ENCODE measurements around the gene MREG. TPM values are rescaled to one million over a fixed set of nuclear protein-coding genes. Genes with fewer than 3 reads are reported as not detected.

MREG gene
- total and polyA plus RNA-seq, 9 of the 15 experiments (the other 6 are each of a cell fraction or from before 2014, with no cell fraction given): 0.77 to 3.8 (median 2.3) TPM

DNA sequence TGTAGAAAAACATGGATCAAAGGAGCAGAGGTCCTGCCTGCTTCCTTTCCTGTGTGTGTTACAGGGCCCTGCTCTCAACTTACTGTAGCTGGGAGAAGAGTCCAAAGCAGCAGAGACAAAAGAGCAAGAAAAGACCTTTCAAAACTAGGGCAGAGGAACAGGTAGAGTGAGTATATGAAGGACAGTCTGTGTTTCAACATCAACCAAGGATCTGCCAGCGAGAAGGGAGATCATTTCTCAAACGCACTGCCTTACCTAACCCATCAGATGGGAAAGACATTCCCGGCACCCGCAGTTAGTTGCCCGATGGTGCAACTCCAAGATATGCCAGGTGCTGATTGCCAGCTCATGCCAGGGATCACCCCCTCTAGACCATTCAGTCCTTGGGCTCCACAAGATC lies 41.7 kb downstream of the MREG start:
- BruUV-seq (replicated peaks): no TSS peak
- no peak overlapping the region for H3K4me3 ChIP-seq
- in situ Hi-C loops (cut with MboI): no loop called here
- FAIRE-seq (no peak), ATAC-seq (no peak), DNase-seq (ENCODE audit: extremely low read depth in 1 of 4, low spot score in 3 of 4) (no peak)
- no peak overlapping the region for H2AFZ ChIP-seq (ENCODE audit: low read depth, low read length)
- H3K27ac ChIP-seq (ENCODE audit: extremely low read depth, low read depth, low read length): no peak overlapping the region
- no peaks in the 10 kb centered on the region for H3K9me1 ChIP-seq (ENCODE audit: control insufficient read depth, insufficient read depth, low read length)
- no peaks in the 10 kb centered on the region for H3K79me2 ChIP-seq (ENCODE audit: control insufficient read depth, insufficient read depth, low read length)
- H3K36me3 ChIP-seq (ENCODE audit: control insufficient read depth, insufficient read depth, low read length): no peaks in the 10 kb centered on the region; the same call in 2 of the 3 replicates
- no peak overlapping the region for H3K9ac ChIP-seq (ENCODE audit: insufficient read depth in 1 of 2, low read depth in 2 of 2, low read length in 2 of 2)
- ChIA-PET POLR2A (no interaction called here), CTCF (ENCODE audit: low intra/inter-chr PET ratio) (no interaction called here)
- H3K4me2 ChIP-seq (ENCODE audit: insufficient read depth, low read length): no peak overlapping the region
- intact Hi-C loops (cut with micrococcal nuclease): no loop called here
- H3K4me1 ChIP-seq (replicated peaks in 1 of 2; ENCODE audit: control insufficient read depth in 2 of 2, insufficient read depth in 2 of 2, low read length in 2 of 2): peaks cover 4 to 12% of the 10 kb centered on the region in 2 experiments; a peak in 2 of 5 replicates
- whole genome bisulfite sequencing (ENCODE audit: insufficient coverage, low coverage, missing lambda C conversion rate): 90% methylated on average over 2 of the region's 5 CpGs
- no peaks in the 10 kb centered on the region for H4K20me1 ChIP-seq (replicated peaks; ENCODE audit: control insufficient read depth, insufficient read depth, low read length)
- no peaks in the 10 kb centered on the region for H3K9me3 ChIP-seq (replicated peaks; ENCODE audit: control insufficient read depth, insufficient read depth, low read depth, low read length)
- no peaks in the 10 kb centered on the region for H3K27me3 ChIP-seq (ENCODE audit: control insufficient read depth in 2 of 2, insufficient read depth in 2 of 2, low read length in 2 of 2)
- TF ChIP-seq SMAD1 (IDR thresholded peaks at IDR 0.05; ENCODE audit: low read depth, low read length, partially characterized antibody) (no peak), MTA1 (IDR thresholded peaks at IDR 0.05; ENCODE audit: borderline replicate concordance) (no peak), RBBP5 (IDR thresholded peaks at IDR 0.05; ENCODE audit: borderline replicate concordance, insufficient read depth, low read length, poor library complexity, severe bottlenecking) (no peak), NFYB (IDR thresholded peaks at IDR 0.05; ENCODE audit: extremely low read depth, insufficient read length) (no peak), CCNT2 (IDR thresholded peaks at IDR 0.05; ENCODE audit: borderline replicate concordance, extremely low read depth, insufficient read length, low read depth, low read length) (no peak), ZNF584 (CRISPR knock-in tag; IDR thresholded peaks at IDR 0.05; ENCODE audit: low read depth) (no peak), MEF2A (IDR thresholded peaks at IDR 0.05; ENCODE audit: control insufficient read depth, low read depth, low read length) (no peak), ZNF717 (CRISPR knock-in tag; IDR thresholded peaks at IDR 0.05) (no peak), NUFIP1 (IDR thresholded peaks at IDR 0.05; ENCODE audit: partially characterized antibody) (no peak), NONO (IDR thresholded peaks at IDR 0.05; ENCODE audit: low read depth in 2 of 2, low read length in 1 of 2) (no peak), FOXK1 (CRISPR knock-in tag; IDR thresholded peaks at IDR 0.05; ENCODE audit: borderline replicate concordance) (no peak), HOXB6 (CRISPR knock-in tag; IDR thresholded peaks at IDR 0.05; ENCODE audit: borderline replicate concordance) (no peak), ZNF282 (CRISPR knock-in tag; IDR thresholded peaks at IDR 0.05) (no peak), BHLHE40 (IDR thresholded peaks at IDR 0.05; ENCODE audit: low read length) (no peak), ZC3H4 (CRISPR knock-in tag; IDR thresholded peaks at IDR 0.05; ENCODE audit: borderline replicate concordance) (no peak)
- TF ChIP-seq, protein P1, sequence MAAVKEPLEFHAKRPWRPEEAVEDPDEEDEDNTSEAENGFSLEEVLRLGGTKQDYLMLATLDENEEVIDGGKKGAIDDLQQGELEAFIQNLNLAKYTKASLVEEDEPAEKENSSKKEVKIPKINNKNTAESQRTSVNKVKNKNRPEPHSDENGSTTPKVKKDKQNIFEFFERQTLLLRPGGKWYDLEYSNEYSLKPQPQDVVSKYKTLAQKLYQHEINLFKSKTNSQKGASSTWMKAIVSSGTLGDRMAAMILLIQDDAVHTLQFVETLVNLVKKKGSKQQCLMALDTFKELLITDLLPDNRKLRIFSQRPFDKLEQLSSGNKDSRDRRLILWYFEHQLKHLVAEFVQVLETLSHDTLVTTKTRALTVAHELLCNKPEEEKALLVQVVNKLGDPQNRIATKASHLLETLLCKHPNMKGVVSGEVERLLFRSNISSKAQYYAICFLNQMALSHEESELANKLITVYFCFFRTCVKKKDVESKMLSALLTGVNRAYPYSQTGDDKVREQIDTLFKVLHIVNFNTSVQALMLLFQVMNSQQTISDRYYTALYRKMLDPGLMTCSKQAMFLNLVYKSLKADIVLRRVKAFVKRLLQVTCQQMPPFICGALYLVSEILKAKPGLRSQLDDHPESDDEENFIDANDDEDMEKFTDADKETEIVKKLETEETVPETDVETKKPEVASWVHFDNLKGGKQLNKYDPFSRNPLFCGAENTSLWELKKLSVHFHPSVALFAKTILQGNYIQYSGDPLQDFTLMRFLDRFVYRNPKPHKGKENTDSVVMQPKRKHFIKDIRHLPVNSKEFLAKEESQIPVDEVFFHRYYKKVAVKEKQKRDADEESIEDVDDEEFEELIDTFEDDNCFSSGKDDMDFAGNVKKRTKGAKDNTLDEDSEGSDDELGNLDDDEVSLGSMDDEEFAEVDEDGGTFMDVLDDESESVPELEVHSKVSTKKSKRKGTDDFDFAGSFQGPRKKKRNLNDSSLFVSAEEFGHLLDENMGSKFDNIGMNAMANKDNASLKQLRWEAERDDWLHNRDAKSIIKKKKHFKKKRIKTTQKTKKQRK (IDR thresholded peaks at IDR 0.05; ENCODE audit: borderline replicate concordance, low read depth, low read length): no peak
- TF ChIP-seq, protein P2, sequence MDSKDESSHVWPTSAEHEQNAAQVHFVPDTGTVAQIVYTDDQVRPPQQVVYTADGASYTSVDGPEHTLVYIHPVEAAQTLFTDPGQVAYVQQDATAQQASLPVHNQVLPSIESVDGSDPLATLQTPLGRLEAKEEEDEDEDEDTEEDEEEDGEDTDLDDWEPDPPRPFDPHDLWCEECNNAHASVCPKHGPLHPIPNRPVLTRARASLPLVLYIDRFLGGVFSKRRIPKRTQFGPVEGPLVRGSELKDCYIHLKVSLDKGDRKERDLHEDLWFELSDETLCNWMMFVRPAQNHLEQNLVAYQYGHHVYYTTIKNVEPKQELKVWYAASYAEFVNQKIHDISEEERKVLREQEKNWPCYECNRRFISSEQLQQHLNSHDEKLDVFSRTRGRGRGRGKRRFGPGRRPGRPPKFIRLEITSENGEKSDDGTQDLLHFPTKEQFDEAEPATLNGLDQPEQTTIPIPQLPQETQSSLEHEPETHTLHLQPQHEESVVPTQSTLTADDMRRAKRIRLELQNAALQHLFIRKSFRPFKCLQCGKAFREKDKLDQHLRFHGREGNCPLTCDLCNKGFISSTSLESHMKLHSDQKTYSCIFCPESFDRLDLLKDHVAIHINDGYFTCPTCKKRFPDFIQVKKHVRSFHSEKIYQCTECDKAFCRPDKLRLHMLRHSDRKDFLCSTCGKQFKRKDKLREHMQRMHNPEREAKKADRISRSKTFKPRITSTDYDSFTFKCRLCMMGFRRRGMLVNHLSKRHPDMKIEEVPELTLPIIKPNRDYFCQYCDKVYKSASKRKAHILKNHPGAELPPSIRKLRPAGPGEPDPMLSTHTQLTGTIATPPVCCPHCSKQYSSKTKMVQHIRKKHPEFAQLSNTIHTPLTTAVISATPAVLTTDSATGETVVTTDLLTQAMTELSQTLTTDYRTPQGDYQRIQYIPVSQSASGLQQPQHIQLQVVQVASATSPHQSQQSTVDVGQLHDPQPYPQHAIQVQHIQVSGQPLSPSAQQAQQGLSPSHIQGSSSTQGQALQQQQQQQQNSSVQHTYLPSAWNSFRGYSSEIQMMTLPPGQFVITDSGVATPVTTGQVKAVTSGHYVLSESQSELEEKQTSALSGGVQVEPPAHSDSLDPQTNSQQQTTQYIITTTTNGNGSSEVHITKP (IDR thresholded peaks at IDR 0.05; ENCODE audit: partially characterized antibody): no peak

All from K562 (cell line).